Measurements from ENCODE around the gene ZNF800.

The ZNF800 gene

GRCh38 chr7:127419196-127419595 is 26.7 kb upstream of the ZNF800 start:
- TF ChIP-seq, protein P1, sequence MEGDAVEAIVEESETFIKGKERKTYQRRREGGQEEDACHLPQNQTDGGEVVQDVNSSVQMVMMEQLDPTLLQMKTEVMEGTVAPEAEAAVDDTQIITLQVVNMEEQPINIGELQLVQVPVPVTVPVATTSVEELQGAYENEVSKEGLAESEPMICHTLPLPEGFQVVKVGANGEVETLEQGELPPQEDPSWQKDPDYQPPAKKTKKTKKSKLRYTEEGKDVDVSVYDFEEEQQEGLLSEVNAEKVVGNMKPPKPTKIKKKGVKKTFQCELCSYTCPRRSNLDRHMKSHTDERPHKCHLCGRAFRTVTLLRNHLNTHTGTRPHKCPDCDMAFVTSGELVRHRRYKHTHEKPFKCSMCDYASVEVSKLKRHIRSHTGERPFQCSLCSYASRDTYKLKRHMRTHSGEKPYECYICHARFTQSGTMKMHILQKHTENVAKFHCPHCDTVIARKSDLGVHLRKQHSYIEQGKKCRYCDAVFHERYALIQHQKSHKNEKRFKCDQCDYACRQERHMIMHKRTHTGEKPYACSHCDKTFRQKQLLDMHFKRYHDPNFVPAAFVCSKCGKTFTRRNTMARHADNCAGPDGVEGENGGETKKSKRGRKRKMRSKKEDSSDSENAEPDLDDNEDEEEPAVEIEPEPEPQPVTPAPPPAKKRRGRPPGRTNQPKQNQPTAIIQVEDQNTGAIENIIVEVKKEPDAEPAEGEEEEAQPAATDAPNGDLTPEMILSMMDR (IDR thresholded peaks at IDR 0.05), result no peak
- Histone ChIP-seq H3K27me3 (peaks cover 6% of the 10 kb centered on the region), H3K36me3 (no peaks in the 10 kb centered on the region), H3K4me1 (ENCODE audit: control insufficient read depth in 1 of 2, insufficient read depth in 1 of 2, low read depth in 1 of 2, low read length in 1 of 2) (no peaks in the 10 kb centered on the region), H3K27ac (no peak overlapping the region), H3K9me3 (no peaks in the 10 kb centered on the region), H3K4me3 (ENCODE audit: low read depth in 1 of 2, low read length in 1 of 2) (no peak overlapping the region)

- TF ChIP-seq, protein P1 (IDR thresholded peaks at IDR 0.05), result no peak
- no peaks in the 10 kb centered on the region for H3K4me1 ChIP-seq (ENCODE audit: control insufficient read depth in 1 of 2, insufficient read depth in 1 of 2, low read depth in 1 of 2, low read length in 1 of 2)
These were observed 26.0 kb upstream of the ZNF800 start for GRCh38 chr7:127418459-127418858.

GRCh38 chr7:127417346-127417745 is 24.8 kb upstream of the ZNF800 start:
- peaks cover 6% of the 10 kb centered on the region for H3K27me3 ChIP-seq
- H3K4me1 ChIP-seq (ENCODE audit: control insufficient read depth in 1 of 2, insufficient read depth in 1 of 2, low read depth in 1 of 2, low read length in 1 of 2), result no peaks in the 10 kb centered on the region
- H3K27ac ChIP-seq, result no peak overlapping the region
- H3K9me3 ChIP-seq, result no peaks in the 10 kb centered on the region
- H3K4me3 ChIP-seq (ENCODE audit: low read depth in 1 of 2, low read length in 1 of 2), result no peak overlapping the region
- no peaks in the 10 kb centered on the region for H3K36me3 ChIP-seq
- TF ChIP-seq, protein P1 (IDR thresholded peaks at IDR 0.05), result no peak

More at GRCh38 chr7:127418459-127418858, 26.0 kb upstream of the ZNF800 start:
- Histone ChIP-seq H3K4me3 (ENCODE audit: low read depth in 1 of 2, low read length in 1 of 2) (no peak overlapping the region), H3K36me3 (no peaks in the 10 kb centered on the region), H3K27ac (no peak overlapping the region), H3K27me3 (peaks cover 6% of the 10 kb centered on the region), H3K9me3 (no peaks in the 10 kb centered on the region)

DNA sequence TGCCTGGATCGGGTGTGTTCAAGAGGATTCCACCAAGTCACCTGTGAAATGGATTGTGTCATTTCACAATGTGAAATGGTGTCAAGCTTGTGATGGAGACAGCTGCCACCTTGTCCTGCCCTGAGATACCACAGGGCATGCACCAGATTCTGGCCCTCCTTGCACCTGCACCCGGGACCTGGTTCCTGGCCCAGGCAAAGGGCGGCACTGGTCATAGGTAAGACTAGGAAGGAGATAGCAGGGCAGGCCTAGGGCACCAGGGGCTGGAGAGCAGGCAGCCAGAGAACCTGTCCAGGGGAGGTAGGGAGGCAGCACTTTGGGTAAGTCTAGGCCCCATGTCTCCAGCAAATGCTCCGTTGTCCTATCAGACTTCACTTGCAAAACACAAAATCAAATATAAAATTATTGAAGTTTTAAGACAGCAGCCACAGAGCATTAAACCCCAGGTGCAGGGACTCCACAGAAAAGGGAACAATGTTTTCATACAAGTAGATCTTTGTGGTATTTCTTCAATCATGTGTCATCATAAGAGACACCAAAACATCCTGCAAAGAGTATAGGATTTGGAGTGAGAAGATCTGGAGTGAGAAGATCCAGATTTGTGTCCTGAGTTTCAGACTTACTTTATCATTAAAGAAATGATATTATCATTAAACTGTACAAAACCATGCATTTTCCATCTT is 22.7 kb upstream of the ZNF800 start:
- no peaks in the 10 kb centered on the region for H3K9me3 ChIP-seq
- H3K27ac ChIP-seq, result no peak overlapping the region
- TF ChIP-seq, protein P1 (IDR thresholded peaks at IDR 0.05), result no peak
- H3K27me3 ChIP-seq, result peaks cover 6% of the 10 kb centered on the region
- H3K4me1 ChIP-seq (ENCODE audit: control insufficient read depth in 1 of 2, insufficient read depth in 1 of 2, low read depth in 1 of 2, low read length in 1 of 2), result no peaks in the 10 kb centered on the region
- no peak overlapping the region for H3K4me3 ChIP-seq (ENCODE audit: low read depth in 1 of 2, low read length in 1 of 2)
- H3K36me3 ChIP-seq, result no peaks in the 10 kb centered on the region

- Histone ChIP-seq H3K9me3 (no peaks in the 10 kb centered on the region), H3K4me1 (ENCODE audit: control insufficient read depth in 1 of 2, insufficient read depth in 1 of 2, low read depth in 1 of 2, low read length in 1 of 2) (no peaks in the 10 kb centered on the region), H3K27ac (no peak overlapping the region), H3K4me3 (ENCODE audit: low read depth in 1 of 2, low read length in 1 of 2) (no peak overlapping the region), H3K36me3 (no peaks in the 10 kb centered on the region), H3K27me3 (no peaks in the 10 kb centered on the region)
- TF ChIP-seq, protein P1 (IDR thresholded peaks at IDR 0.05), result no peak
These were observed 21.5 kb upstream of the ZNF800 start for GRCh38 chr7:127413962-127414361.

Measured in neutrophil (primary cell).